HepG2 (cell line): ENCODE results near the gene BTBD17. TPM values are rescaled to one million over a fixed set of nuclear protein-coding genes. Genes with fewer than 3 reads are reported as not detected.
A peak's percentile ranks its signal among the peaks of the same experiment; 100 is the strongest.

Experiments used
- CEBPB ChIP-seq: IDR thresholded peaks from 2 replicates; pipeline ENCODE4 v1.6.1; 2011; ENCODE audit warnings: low read depth, low read length, improper control_type of control experiment, borderline replicate concordance
- KLF15 ChIP-seq: sonication (generic); formaldehyde crosslinking; IDR thresholded peaks from 2 replicates; pipeline ENCODE4 v1.8.1; 2023; ENCODE audit warnings: borderline replicate concordance, mild to moderate bottlenecking, inconsistent platforms, missing genetic modification reagents, mixed read lengths
- U2AF2 ChIP-seq: fragments of 200-400 bp; formaldehyde crosslinking; IDR thresholded peaks from 2 replicates; pipeline ENCODE4 v1.6.1; 2017; ENCODE audit warnings: low read depth, mild to moderate bottlenecking, low read length
- ZNF18 ChIP-seq: sonication (generic); formaldehyde crosslinking; IDR thresholded peaks from 2 replicates; pipeline ENCODE4 v1.8.0; 2022; ENCODE audit warnings: mild to moderate bottlenecking, missing genetic modification reagents; ENCODE audit not compliant: insufficient replicate concordance
- ZNF34 ChIP-seq: sonication (generic); formaldehyde crosslinking; IDR thresholded peaks from 2 replicates; pipeline ENCODE4 v1.4.0; 2020; ENCODE audit warnings: mild to moderate bottlenecking, missing genetic modification reagents, borderline replicate concordance
- ZNF629 ChIP-seq: sonication (generic); formaldehyde crosslinking; conservative IDR thresholded peaks from 2 replicates; pipeline ENCODE4 v1.5.0; 2020; ENCODE audit warnings: missing genetic modification reagents
- polyA plus RNA-seq, 8 experiments: library from polyadenylated mRNA; depleted of rRNA in 3 of 8; stranded (reverse) in 7 of 8; unstranded in 1 of 8; fragments of >200 nt; fragmentation: Illumina TruSeq in 4 of 8; extraction: Trizol in 4 of 8; gene quantifications; 2 replicates each; pipeline versions ENCODE4 v1.2.1 to v1.2.3, GENCODE V29; 2011 to 2016; ENCODE audit warnings: low read depth in 4 of 8, missing spikeins in 1 of 8, mixed read lengths in 1 of 8; ENCODE audit not compliant: insufficient read depth in 1 of 8
- total RNA-seq, 5 experiments: library from RNA; depleted of rRNA; stranded (reverse); fragments of >200 nt; fragmentation: Illumina TruSeq; extraction: Trizol; gene quantifications; 2 replicates each; pipeline ENCODE4 v1.2.3, GENCODE V29; 2016; ENCODE audit warnings: low read depth in 1 of 5
- TF ChIP-seq, protein P1 (sequence below): sonication (generic); formaldehyde crosslinking; IDR thresholded peaks from 2 replicates; pipeline ENCODE4 v1.4.0; 2020; ENCODE audit warnings: missing genetic modification reagents, borderline replicate concordance
- TF ChIP-seq, protein P2 (sequence below): sonication (generic); formaldehyde crosslinking; IDR thresholded peaks from 2 replicates; pipeline ENCODE4 v1.4.0; 2020; ENCODE audit warnings: missing genetic modification reagents

Gene BTBD17
- total and polyA plus RNA-seq, 2 of the 13 experiments (the other 11 are each of a cell fraction or from before 2014, with no cell fraction given), result not detected

GRCh38 chr17:74340470-74341023 lies 21.1 kb downstream of the BTBD17 start (continued):
- TF ChIP-seq, protein P1, sequence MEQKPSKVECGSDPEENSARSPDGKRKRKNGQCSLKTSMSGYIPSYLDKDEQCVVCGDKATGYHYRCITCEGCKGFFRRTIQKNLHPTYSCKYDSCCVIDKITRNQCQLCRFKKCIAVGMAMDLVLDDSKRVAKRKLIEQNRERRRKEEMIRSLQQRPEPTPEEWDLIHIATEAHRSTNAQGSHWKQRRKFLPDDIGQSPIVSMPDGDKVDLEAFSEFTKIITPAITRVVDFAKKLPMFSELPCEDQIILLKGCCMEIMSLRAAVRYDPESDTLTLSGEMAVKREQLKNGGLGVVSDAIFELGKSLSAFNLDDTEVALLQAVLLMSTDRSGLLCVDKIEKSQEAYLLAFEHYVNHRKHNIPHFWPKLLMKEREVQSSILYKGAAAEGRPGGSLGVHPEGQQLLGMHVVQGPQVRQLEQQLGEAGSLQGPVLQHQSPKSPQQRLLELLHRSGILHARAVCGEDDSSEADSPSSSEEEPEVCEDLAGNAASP (CRISPR knock-in tag), result peak; percentile 33; the same call in 1 of the 2 replicates
- no peak for TF ChIP-seq U2AF2
- TF ChIP-seq ZNF18 (CRISPR knock-in tag), result no peak
- no peak for TF ChIP-seq CEBPB
- TF ChIP-seq ZNF34, result no peak
- no peak for TF ChIP-seq ZNF629 (CRISPR knock-in tag)
- TF ChIP-seq KLF15 (CRISPR knock-in tag), result no peak
- TF ChIP-seq, protein P2, sequence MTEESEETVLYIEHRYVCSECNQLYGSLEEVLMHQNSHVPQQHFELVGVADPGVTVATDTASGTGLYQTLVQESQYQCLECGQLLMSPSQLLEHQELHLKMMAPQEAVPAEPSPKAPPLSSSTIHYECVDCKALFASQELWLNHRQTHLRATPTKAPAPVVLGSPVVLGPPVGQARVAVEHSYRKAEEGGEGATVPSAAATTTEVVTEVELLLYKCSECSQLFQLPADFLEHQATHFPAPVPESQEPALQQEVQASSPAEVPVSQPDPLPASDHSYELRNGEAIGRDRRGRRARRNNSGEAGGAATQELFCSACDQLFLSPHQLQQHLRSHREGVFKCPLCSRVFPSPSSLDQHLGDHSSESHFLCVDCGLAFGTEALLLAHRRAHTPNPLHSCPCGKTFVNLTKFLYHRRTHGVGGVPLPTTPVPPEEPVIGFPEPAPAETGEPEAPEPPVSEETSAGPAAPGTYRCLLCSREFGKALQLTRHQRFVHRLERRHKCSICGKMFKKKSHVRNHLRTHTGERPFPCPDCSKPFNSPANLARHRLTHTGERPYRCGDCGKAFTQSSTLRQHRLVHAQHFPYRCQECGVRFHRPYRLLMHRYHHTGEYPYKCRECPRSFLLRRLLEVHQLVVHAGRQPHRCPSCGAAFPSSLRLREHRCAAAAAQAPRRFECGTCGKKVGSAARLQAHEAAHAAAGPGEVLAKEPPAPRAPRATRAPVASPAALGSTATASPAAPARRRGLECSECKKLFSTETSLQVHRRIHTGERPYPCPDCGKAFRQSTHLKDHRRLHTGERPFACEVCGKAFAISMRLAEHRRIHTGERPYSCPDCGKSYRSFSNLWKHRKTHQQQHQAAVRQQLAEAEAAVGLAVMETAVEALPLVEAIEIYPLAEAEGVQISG (CRISPR knock-in tag), result no peak
- TF ChIP-seq, all 625 proteins: peak for 12
